Activated T-cell treated with anti-CD3 and anti-CD28 coated beads, Interleukin-2, amount 50 U/mL, for 72 hours (primary cell): Measurements from ENCODE around the gene NCL. TPM values are rescaled to one million over a fixed set of nuclear protein-coding genes. Genes with fewer than 3 reads are reported as not detected.
A peak's percentile ranks its signal among the peaks of the same experiment; 100 is the strongest.

Experiments
- ATAC-seq, 2 donors: fragments of 150-1000 bp; cut with Tn5 transposase; replicated peaks in 1 of 2; 2 replicates each; pipeline ENCODE4 v1.10.0; 2021; ENCODE audit warnings: moderate library complexity in 2 of 2, mild to moderate bottlenecking in 1 of 2
- DNase-seq, 2 donors: peaks; one replicate each; pipeline ENCODE4 v3.0.0; 2021 to 2022; ENCODE audit warnings: mixed read lengths in 1 of 2
- H3K27ac Mint-ChIP-seq: one replicate; pipeline ENCODE4 v1.8.0; 2022; ENCODE audit warnings: mild to moderate bottlenecking, moderate library complexity, mixed read lengths
- H3K27me3 Mint-ChIP-seq: one replicate; pipeline ENCODE4 v1.8.0; 2022; ENCODE audit warnings: low read depth, mixed read lengths
- H3K36me3 Mint-ChIP-seq, 2 donors: one replicate each; pipeline ENCODE4 v1.8.0; 2022; ENCODE audit warnings: mixed read lengths in 2 of 2, mild to moderate bottlenecking in 1 of 2; ENCODE audit not compliant: insufficient read depth in 2 of 2
- H3K4me1 Mint-ChIP-seq: one replicate; pipeline ENCODE4 v1.8.0; 2022; ENCODE audit warnings: low read depth, mixed read lengths
- H3K4me3 Mint-ChIP-seq, 2 donors: one replicate each; pipeline ENCODE4 v1.8.0; 2022; ENCODE audit warnings: mild to moderate bottlenecking in 2 of 2, mixed read lengths in 2 of 2, moderate library complexity in 2 of 2
- H3K9me3 Mint-ChIP-seq, 2 donors: one replicate each; pipeline ENCODE4 v1.8.0; 2022; ENCODE audit warnings: mixed read lengths in 2 of 2
- total RNA-seq, 2 donors: library from RNA; stranded (reverse); gene quantifications; one replicate each; pipeline ENCODE4 v1.2.3, GENCODE V29; 2022

NCL gene
- total RNA-seq, 2 donors from 2014 or later = 501 to 656 TPM

DNA sequence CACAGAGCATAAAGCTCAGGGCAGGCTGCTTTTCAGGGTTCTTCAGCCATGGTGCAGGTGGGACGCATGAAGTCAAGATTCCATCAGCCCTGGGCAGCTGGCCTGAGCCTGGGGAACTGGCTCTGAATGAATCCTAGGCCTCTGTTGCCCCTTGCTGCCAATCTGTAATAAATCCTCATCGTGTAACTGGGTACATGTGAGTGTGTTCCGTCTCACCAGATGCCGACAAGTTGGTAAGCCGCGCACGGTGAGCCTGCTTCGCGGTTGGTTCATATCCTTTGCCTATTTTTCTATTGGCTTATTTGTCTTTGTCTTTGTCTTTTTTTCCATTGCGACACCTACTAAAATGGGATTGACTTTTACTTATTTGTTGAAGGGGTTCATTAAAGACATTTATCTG lies 41.1 kb downstream of the NCL start:
- no peaks in the 10 kb centered on the region for H3K9me3 Mint-ChIP-seq

DNA sequence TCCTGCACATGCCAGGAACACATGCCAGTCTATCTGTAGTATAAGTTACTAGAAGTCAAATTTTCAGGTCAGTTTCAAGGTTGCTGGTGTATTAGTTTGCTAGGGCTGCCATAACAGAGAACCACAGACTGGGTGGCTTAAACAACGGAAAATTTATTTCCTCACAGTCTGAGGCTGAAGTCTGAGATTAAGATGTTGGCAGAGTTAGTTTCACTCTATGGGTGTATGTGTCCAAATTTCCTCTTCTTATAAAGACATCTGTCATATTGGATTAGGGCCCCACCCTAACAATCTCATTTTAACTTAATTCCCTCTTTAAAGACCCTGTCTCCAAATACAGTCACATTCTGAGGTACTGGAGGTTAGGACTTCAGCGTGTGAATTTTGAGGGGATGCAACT lies 42.2 kb downstream of the NCL start:
- Mint-ChIP-seq H3K27me3 (peaks cover 8% of the 10 kb centered on the region), H3K27ac (no peak overlapping the region), H3K36me3 (no peaks in the 10 kb centered on the region), H3K9me3 (no peaks in the 10 kb centered on the region), H3K4me1 (peaks cover 16% of the 10 kb centered on the region), H3K4me3 (no peak overlapping the region)
- ATAC-seq = no peak
- no peak for DNase-seq

More for the DNA sequence above, 41.1 kb downstream of the NCL start:
- Mint-ChIP-seq H3K4me3 (no peak overlapping the region), H3K27me3 (peaks cover 8% of the 10 kb centered on the region), H3K36me3 (no peaks in the 10 kb centered on the region), H3K27ac (no peak overlapping the region), H3K4me1 (peaks cover 16% of the 10 kb centered on the region)
- DNase-seq (no peak), ATAC-seq (no peak)

DNA sequence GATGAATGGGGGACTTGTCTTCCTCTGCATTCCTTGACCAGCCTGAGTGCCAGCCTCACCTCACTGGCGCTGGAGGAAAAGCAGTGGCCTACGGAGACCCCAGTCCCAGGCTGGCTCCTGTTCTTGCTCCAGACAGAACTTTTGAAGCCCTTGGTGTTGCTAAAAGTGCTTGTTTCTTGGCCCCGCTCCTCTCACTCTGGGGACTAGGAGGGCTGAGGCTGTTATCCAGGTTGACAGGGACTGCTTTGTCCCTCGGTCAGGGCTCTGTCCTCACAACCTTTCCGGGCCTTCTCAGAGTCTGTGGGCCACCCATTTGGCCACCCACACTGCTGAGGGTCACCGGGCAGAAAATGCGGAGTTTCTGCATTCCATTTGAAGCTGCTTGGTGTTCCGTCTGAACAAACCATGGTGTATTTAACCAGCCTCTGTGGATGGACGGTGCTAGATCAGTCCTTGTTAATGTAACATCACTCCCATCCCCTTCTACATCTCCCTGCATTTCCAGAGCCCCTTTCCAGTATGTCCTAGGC lies 43.2 kb downstream of the NCL start:
- Mint-ChIP-seq H3K27ac (no peak overlapping the region), H3K36me3 (no peaks in the 10 kb centered on the region), H3K4me3 (no peak overlapping the region), H3K9me3 (no peaks in the 10 kb centered on the region), H3K4me1 (peaks cover 11% of the 10 kb centered on the region), H3K27me3 (peaks cover 8% of the 10 kb centered on the region)
- ATAC-seq (no peak), DNase-seq (no peak)

DNA sequence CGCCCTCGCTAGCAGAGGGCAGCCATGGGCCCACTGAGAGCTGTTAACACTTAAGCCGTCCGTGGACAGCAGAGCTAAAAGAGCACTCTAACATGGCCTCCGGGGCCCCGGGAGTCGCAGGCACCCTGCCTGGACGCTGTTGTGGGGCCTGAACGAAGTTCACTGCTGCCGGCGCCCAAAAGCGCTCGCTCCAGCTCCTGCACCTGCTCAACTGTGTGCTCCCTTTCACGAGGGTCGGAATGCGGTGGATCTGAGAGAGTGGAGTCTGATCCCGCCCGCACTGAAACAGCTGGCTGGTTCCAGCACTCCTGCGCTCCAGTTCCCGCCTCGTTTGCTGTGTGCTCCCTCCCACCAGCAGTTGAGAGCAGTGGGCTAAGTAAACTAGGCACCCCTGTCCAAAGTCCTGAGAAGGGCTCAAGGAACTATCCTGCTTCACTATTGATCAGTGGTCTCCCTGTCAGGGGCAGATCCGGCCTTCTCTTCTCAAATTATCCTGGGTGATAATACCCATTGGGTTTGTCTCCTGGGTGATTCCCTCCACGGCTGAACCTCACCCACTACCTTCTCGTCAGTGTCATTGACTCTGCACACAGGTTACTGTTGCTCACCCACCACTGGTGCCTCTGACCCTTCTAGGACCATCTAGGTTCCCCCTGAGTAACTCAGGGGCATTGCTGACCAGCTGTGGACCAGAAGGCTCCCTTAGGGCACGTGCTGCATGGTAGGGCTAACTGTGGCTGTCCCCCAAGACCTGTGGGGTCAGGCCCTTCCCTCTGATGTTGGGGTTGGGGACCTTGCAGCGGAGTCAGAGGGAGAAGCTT lies 45.3 kb downstream of the NCL start:
- Mint-ChIP-seq H3K36me3 (no peaks in the 10 kb centered on the region), H3K4me1 (no peaks in the 10 kb centered on the region), H3K27me3 (peaks cover 11% of the 10 kb centered on the region), H3K9me3 (no peaks in the 10 kb centered on the region), H3K4me3 (no peak overlapping the region), H3K27ac (no peak overlapping the region)
- DNase-seq = no peak
- ATAC-seq = no peak

DNA sequence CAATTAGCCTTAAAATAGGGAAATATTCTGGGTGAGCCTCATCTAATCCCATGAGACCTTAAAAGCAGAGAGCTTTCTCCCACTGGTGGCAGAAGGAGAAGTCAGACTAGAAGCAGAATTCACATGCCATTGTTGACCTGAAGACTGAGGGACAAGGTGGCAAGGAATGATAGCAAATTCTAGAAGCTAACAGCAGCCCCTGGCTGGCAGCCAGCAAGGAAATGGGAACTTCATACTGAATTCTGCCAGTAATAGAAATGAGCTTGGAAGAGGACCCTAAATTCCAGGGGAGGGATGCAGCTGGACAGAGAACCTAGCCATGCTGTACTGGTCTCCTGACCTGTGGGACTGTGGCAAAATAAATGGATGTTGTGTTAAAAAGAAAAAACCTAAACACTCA lies 49.3 kb downstream of the NCL start:
- peaks cover 3 to 10% of the 10 kb centered on the region in 2 donors for H3K36me3 Mint-ChIP-seq
- no peaks in the 10 kb centered on the region for H3K4me1 Mint-ChIP-seq
- H3K9me3 Mint-ChIP-seq = no peaks in the 10 kb centered on the region
- DNase-seq (no peak), ATAC-seq (no peak)
- H3K27ac Mint-ChIP-seq = no peak overlapping the region
- H3K4me3 Mint-ChIP-seq = no peak overlapping the region
- peaks cover 41% of the 10 kb centered on the region for H3K27me3 Mint-ChIP-seq

DNA sequence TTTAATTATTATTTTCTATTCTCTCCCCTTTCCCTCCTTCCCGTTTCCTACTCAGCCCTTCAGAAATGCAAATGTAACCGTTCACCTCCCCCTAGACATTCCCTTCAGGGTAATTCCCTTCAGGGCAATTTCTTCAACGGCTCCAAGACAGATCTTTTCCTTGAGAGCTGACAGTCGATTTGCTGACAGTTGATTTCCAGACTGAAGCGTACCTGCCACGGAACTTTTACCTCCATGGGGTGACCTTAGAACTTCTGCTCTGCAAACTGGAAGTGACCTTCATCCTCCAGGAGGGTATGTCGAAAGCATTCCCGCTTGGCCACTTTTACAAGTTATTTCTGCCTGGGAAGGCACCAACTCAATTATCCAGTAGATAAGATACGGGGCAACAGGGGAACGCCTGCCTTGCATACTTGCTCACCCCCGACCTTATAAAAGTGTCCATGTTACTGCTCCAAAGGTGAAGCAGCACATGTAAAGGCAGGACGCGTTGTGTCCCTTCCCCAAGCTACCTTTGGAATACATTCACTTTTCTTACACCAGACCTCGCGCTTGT lies 50.3 kb downstream of the NCL start:
- H3K36me3 Mint-ChIP-seq = peaks cover 3 to 10% of the 10 kb centered on the region in 2 donors
- H3K27ac Mint-ChIP-seq = no peak overlapping the region
- H3K27me3 Mint-ChIP-seq = peaks cover 38% of the 10 kb centered on the region

DNA sequence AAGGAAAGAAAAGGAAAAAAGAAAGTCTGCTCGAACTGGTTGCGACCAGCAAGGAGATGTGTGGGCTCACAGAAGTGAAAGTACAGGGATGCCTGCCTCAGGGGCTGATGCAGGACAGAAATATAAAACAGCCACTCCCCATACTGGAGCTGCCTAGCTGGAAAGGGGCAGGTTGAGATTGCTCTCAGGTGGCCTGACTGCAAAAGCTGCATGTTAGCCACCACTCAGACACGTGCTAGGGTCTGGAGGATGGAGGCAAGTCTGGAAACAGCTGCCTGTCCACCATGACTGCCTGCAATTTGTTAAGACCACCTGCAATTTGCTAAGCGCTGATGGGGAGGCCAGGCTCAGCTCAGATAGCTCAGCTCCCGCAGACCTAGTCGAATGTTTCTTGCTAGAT lies 50.8 kb downstream of the NCL start:
- ATAC-seq (no peak), DNase-seq (no peak)
- H3K27me3 Mint-ChIP-seq = peaks cover 33% of the 10 kb centered on the region
- no peak overlapping the region for H3K27ac Mint-ChIP-seq
- no peak overlapping the region for H3K4me3 Mint-ChIP-seq
- H3K9me3 Mint-ChIP-seq = no peaks in the 10 kb centered on the region
- H3K4me1 Mint-ChIP-seq = no peaks in the 10 kb centered on the region
- H3K36me3 Mint-ChIP-seq = peaks cover 3 to 10% of the 10 kb centered on the region in 2 donors

More for the DNA sequence above, 50.3 kb downstream of the NCL start:
- no peak for ATAC-seq
- DNase-seq = no peak
- Mint-ChIP-seq H3K9me3 (no peaks in the 10 kb centered on the region), H3K4me1 (no peaks in the 10 kb centered on the region), H3K4me3 (no peak overlapping the region)

DNA sequence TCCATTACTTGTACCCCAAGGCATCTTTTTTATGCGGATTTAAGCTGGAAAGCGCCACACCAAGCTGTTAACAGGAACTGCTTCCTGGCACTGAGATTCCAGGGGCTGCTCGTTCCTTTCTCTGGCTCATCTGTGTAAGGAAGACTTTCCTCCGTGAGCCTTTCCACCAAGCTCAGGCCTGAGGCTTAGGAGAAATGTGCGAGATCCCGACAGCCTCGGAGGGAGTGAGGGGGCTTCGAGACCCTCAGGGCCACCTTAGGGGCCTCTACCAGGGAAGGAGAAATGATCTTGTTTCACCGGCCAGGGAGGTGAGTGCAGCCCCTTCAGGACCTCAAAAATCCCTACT lies 51.7 kb downstream of the NCL start:
- Mint-ChIP-seq H3K36me3 (peaks cover 3 to 10% of the 10 kb centered on the region in 2 donors), H3K9me3 (no peaks in the 10 kb centered on the region), H3K27me3 (peaks cover 33% of the 10 kb centered on the region), H3K4me3 (peak overlapping the region; percentile 33 to 54), H3K4me1 (no peaks in the 10 kb centered on the region), H3K27ac (no peak overlapping the region)
- DNase-seq (no peak), ATAC-seq (no peak)

DNA sequence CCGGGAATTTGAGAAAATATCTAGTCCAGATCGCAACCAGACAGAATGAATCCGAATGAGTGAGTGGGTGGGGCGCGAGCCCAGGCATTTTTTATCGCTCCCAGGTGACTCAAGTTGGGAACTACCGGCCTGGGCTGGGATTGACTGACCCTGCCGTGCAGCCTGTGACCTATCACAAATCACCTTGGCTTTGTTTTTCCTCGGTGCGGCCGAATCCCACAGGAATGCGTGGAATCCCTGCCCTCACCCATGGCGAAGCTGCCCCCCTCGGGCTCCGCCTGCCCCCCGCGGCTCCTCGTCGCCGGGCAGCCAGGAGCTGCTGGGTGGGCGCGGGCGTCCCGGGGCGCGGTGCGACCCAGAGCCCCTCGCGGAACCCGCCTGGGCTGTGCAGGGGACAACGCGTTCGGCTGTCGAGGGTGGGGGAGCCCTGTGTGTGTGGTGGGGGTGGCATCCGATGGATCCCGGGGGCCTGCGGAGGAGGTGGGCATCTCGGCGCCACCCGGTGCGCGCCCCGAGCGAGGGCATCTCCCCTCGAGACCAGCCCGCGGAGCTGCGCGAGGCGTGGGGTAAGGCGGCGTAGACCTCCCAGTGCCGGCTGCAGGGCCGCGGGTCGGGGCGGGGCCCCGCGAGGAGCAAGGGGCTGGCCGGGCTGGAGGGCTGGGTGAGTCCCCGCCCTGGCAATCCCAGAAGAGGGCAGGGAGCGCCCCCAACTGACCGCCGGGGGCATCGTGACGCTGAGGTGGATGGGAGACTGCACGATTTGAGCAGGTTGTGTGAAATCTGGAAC lies 52.3 kb downstream of the NCL start:
- peak; percentile 99 for ATAC-seq
- H3K27me3 Mint-ChIP-seq = peaks cover 33% of the 10 kb centered on the region

DNA sequence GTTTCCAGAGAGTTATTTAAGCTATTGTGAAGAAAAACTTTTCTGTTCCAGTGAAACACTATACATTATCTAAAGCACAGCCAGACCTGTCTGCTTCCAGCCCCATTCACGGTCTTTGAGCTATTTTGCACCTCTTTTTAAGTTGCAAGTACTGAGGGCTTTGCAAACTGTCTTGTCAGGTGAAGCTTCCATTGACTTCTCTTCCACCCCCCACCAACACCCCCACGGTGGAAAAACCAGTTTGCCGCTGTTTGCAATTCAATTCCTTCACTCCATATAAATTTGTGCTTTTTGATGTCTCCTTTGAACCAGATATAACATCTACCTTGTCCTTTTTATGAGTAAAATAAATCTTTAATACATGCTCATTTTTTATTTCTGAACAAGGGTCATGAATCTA lies 53.0 kb downstream of the NCL start:
- H3K27me3 Mint-ChIP-seq = peaks cover 33% of the 10 kb centered on the region
- peaks cover 3 to 10% of the 10 kb centered on the region in 2 donors for H3K36me3 Mint-ChIP-seq
- no peak overlapping the region for H3K27ac Mint-ChIP-seq
- H3K4me1 Mint-ChIP-seq = no peaks in the 10 kb centered on the region
- DNase-seq (no peak), ATAC-seq (no peak)
- H3K4me3 Mint-ChIP-seq = peak overlapping the region; percentile 65 to 79
- no peaks in the 10 kb centered on the region for H3K9me3 Mint-ChIP-seq

More for the DNA sequence above, 52.3 kb downstream of the NCL start:
- Mint-ChIP-seq H3K36me3 (peaks cover 3 to 10% of the 10 kb centered on the region in 2 donors), H3K4me1 (no peaks in the 10 kb centered on the region), H3K9me3 (no peaks in the 10 kb centered on the region), H3K27ac (no peak overlapping the region), H3K4me3 (peak overlapping the region; percentile 65 to 79)
- peak; percentile 82 to 86 for DNase-seq

DNA sequence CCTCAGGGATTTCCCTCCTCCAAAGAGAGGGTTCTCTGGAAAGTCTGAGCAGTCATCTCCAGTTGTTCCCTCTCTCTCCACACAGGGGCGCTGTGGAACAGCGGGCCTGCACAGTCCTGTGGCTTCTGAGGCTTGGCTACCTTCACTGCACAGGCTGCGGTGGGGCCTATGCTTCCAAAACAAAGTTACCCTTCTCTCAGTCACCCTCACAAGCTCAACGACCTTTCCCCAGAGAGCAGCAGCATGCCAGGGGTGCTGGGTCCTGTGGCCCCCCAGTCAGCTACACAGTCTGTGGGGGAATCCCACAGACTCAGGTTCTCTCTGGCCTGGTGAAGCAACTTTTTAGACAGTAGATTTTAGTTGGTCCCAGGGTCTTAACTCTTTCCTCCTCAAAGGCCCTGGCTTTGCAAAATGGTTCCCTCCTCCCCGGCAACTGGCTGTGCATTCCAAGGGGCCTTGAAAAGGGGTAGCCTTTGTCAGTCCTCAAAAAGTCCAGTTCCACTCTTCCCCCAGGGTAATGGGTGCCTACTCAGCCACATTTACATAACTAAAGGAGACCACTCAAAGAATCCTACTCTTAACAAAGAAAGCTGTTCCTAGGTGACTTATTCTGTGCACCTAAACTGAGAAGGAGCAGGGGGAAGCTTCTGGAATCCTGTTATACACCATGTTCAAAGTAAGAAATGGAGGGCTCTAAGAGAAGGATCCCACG lies 53.8 kb downstream of the NCL start:
- H3K27me3 Mint-ChIP-seq = peaks cover 33% of the 10 kb centered on the region
- no peak overlapping the region for H3K27ac Mint-ChIP-seq
- ATAC-seq (no peak), DNase-seq (no peak)
- H3K4me1 Mint-ChIP-seq = peaks cover 7% of the 10 kb centered on the region
- no peak overlapping the region for H3K4me3 Mint-ChIP-seq
- H3K36me3 Mint-ChIP-seq = peaks cover 3 to 10% of the 10 kb centered on the region in 2 donors
- H3K9me3 Mint-ChIP-seq = no peaks in the 10 kb centered on the region

DNA sequence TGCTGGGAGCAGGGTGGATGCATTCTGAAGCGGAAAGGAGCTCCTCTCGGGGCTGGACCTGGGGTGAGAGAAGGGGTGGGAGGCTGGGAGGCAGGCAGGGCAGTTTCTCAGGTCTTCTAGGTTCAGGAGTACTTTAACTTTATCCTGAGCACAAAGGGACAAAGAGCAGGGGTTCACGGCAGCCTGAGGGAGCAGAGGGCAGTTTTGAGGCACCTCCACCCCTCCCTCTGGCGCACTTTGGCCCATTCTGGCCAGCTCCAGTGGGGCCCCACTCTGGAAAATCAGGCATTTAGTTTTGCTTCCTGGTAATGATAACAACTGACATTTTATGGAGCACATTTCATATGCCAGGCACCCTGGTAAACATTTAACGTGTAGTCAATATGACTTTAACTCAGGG lies 54.5 kb downstream of the NCL start:
- peaks cover 12% of the 10 kb centered on the region for H3K4me1 Mint-ChIP-seq
- no peak overlapping the region for H3K27ac Mint-ChIP-seq
- H3K4me3 Mint-ChIP-seq = no peak overlapping the region
- H3K9me3 Mint-ChIP-seq = no peaks in the 10 kb centered on the region
- peaks cover 33% of the 10 kb centered on the region for H3K27me3 Mint-ChIP-seq
- ATAC-seq = no peak
- peaks cover 3 to 10% of the 10 kb centered on the region in 2 donors for H3K36me3 Mint-ChIP-seq
- DNase-seq = no peak
